Activated CD4-positive, alpha-beta T cell treated with anti-CD3 and anti-CD28 coated beads, Interleukin-2, amount 10 ng/mL, durations not matched to agents 24 days and 14 days (primary cell): ENCODE data around the gene CDK3. TPM values are rescaled to one million over a fixed set of nuclear protein-coding genes. Genes with fewer than 3 reads are reported as not detected.
A peak's percentile ranks its signal among the peaks of the same experiment; 100 is the strongest.

Source experiments
- DNase-seq: peaks from one replicate; pipeline ENCODE4 v3.0.0; 2022
- H3K27ac Mint-ChIP-seq: one replicate; pipeline ENCODE4 v1.8.0; 2022; ENCODE audit warnings: mild to moderate bottlenecking, mixed read lengths
- H3K27me3 Mint-ChIP-seq: one replicate; pipeline ENCODE4 v1.8.0; 2022; ENCODE audit warnings: mixed read lengths
- H3K36me3 Mint-ChIP-seq: one replicate; pipeline ENCODE4 v1.8.0; 2022; ENCODE audit warnings: low read depth, mild to moderate bottlenecking, mixed read lengths
- H3K4me1 Mint-ChIP-seq: one replicate; pipeline ENCODE4 v1.8.0; 2021; ENCODE audit warnings: mixed read lengths
- H3K4me3 Mint-ChIP-seq: one replicate; pipeline ENCODE4 v1.8.0; 2022; ENCODE audit warnings: mild to moderate bottlenecking, moderate library complexity, mixed read lengths
- H3K9me3 Mint-ChIP-seq: one replicate; pipeline ENCODE4 v1.8.0; 2021; ENCODE audit warnings: mixed read lengths
- intact Hi-C: fragments of 100-400 bp; cut with micrococcal nuclease; formaldehyde crosslinking; loops from one replicate; pipeline ENCODE4 v1.15.1; 2023
- total RNA-seq: library from RNA; stranded (reverse); gene quantifications from 2 replicates; pipeline ENCODE4 v1.2.3, GENCODE V29; 2022

The CDK3 gene
- total RNA-seq, 1 donor from 2014 or later = 7.4 TPM

DNA sequence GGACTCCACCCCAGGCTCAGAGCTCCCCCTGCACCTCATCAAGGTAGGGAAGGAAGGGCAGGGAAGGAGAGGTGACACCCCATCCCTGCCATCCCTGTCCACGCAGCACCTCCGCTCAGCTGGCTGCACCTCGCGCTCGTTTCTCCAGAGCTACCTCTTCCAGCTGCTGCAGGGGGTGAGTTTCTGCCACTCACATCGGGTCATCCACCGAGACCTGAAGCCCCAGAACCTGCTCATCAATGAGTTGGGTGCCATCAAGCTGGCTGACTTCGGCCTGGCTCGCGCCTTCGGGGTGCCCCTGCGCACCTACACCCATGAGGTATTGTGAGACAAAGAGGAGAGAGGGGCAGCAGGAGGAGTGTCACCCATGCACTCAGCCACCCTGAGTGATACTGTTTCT lies 1.4 kb downstream of the CDK3 start:
- Mint-ChIP-seq H3K9me3 (no peaks in the 10 kb centered on the region), H3K27me3 (no peaks in the 10 kb centered on the region), H3K4me3 (no peak overlapping the region), H3K4me1 (peaks cover 12% of the 10 kb centered on the region), H3K27ac (no peak overlapping the region), H3K36me3 (peaks cover 2% of the 10 kb centered on the region)
- no peak for DNase-seq
- intact Hi-C loops = no loop called here

- no peaks in the 10 kb centered on the region for H3K27me3 Mint-ChIP-seq
- intact Hi-C loops = no loop called here
- H3K9me3 Mint-ChIP-seq = no peaks in the 10 kb centered on the region
- peaks cover 2% of the 10 kb centered on the region for H3K36me3 Mint-ChIP-seq
- H3K4me3 Mint-ChIP-seq = no peak overlapping the region
- peaks cover 5% of the 10 kb centered on the region for H3K4me1 Mint-ChIP-seq
- DNase-seq = no peak
- no peak overlapping the region for H3K27ac Mint-ChIP-seq
These were observed 3.3 kb downstream of the CDK3 start for GRCh38 chr17:76003915-76004314.

DNA sequence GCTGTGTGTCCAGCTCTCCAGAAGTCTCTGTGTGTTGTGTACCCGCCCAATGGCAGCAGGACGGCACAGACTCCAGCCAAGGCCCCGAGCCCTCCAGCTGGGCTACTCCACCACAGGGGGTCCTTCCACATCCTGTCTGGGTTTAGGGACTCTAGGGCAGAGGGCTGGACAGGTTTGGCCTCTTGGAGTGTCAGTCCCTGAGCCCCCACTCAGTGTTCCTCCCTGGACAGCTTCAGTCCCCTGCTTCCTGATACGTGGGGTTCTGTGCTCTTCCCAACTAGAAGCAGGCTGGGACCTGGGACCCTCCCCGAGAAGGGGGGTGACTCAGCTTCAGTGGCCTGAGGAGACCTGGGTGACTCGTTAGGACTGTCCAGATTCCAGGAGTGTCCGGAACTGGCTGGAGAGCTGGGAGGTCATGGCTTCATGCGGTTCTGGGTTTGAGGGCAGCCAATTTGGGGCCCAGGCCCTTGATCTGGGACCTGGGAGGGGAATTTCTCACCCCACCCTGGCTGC lies 4.2 kb downstream of the CDK3 start:
- Mint-ChIP-seq H3K9me3 (no peaks in the 10 kb centered on the region), H3K36me3 (peaks cover 2% of the 10 kb centered on the region), H3K27ac (no peak overlapping the region), H3K4me1 (peaks cover 5% of the 10 kb centered on the region), H3K27me3 (no peaks in the 10 kb centered on the region), H3K4me3 (no peak overlapping the region)
- no peak for DNase-seq
- intact Hi-C loops = loop anchor here (1.0 kb wide), 1 partner anchor 100 kb away; no protein-coding TSS in a partner anchor

DNA sequence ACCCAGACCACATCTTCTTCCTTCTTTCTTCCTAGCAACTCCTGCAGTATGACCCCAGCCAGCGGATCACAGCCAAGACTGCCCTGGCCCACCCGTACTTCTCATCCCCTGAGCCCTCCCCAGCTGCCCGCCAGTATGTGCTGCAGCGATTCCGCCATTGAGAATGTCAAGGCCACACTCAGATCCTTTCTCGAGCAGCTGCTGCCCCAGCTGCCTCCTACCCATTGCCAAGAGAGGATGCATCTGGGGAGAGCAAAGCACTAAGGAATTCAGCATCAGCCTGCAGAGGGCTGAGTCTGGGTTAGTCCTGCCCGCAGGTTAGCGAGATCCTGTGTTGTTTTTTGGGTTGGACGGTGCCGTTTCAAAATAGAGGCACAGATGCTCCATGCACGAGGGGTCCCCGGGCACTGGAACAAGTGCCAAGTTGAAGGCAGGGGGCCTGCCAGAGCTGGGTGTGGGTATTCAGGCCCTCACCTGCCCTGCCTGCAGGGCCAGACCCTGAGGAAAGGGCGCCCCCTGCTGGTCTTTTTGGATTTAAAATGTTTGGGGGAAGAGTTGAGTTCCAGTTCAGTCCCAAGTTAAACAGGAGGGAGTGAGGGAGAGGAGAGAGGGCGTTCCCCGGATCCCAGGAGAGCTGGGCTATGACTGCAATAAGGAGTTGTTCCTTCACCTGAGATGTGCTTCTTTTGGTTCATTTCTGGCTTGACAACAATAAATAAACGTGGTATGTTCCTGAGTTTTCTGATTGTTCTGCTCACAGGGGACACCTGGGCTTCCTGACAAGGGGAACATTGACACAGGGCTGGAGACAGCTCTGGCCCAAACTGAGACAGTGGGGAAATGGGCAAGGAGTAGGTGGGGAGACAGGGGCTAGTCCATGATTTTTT lies 4.9 kb downstream of the CDK3 start:
- intact Hi-C loops = loop anchor here (1.0 kb wide), 1 partner anchor 100 kb away; no protein-coding TSS in a partner anchor
- peak overlapping the region; percentile 34 for H3K27ac Mint-ChIP-seq
- peaks cover 2% of the 10 kb centered on the region for H3K36me3 Mint-ChIP-seq

GRCh38 chr17:76007131-76007849 lies 6.6 kb downstream of the CDK3 start:
- H3K9me3 Mint-ChIP-seq = no peaks in the 10 kb centered on the region
- no peak overlapping the region for H3K4me3 Mint-ChIP-seq
- H3K27me3 Mint-ChIP-seq = no peaks in the 10 kb centered on the region
- intact Hi-C loops = no loop called here
- H3K4me1 Mint-ChIP-seq = peaks cover 5% of the 10 kb centered on the region
- DNase-seq = no peak
- no peak overlapping the region for H3K27ac Mint-ChIP-seq
- peaks cover 2% of the 10 kb centered on the region for H3K36me3 Mint-ChIP-seq

More for the DNA sequence above, 4.9 kb downstream of the CDK3 start:
- H3K27me3 Mint-ChIP-seq = no peaks in the 10 kb centered on the region
- H3K9me3 Mint-ChIP-seq = no peaks in the 10 kb centered on the region
- DNase-seq = peak; percentile 96
- H3K4me3 Mint-ChIP-seq = no peak overlapping the region
- peaks cover 5% of the 10 kb centered on the region for H3K4me1 Mint-ChIP-seq

DNA sequence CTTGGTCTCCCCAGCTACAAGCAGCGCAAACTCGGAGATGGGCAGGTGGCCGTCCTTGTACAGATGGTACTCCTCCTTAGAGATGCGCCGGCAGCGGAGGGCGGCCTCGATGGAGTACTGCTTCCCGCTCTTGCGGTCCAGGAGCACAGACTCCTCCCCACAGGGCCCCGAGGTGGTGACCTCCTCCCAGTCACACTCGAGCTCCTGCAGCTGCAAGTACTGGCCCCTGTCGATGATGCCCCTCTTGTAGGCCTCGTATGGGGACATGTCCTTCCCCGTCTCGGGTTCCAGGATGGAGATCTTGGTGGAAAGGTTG lies 7.2 kb downstream of the CDK3 start:
- Mint-ChIP-seq H3K9me3 (no peaks in the 10 kb centered on the region), H3K27ac (no peak overlapping the region), H3K36me3 (no peaks in the 10 kb centered on the region), H3K4me3 (no peak overlapping the region), H3K4me1 (peaks cover 5% of the 10 kb centered on the region), H3K27me3 (no peaks in the 10 kb centered on the region)
- no peak for DNase-seq
- intact Hi-C loops = no loop called here

DNA sequence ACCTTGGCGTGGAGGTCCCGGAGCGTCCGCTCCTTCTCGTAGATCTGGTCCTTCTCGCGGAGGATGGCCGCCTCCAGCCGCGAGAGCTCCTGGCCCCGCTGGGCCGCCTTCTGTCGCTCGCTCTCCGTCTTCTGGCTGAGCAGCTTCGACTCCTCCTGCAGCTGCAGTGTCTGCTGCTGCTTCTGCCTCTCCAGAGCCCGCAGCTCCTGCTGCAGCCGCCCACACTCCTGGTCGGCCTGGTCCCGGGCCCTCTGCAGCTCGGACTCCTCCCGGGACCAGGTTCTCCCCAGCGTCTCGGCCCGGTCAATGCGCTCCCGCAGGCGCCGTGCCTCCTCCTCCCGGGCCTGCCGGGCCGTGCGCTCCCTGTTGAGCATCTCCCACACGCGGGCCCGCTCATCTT lies 7.6 kb downstream of the CDK3 start:
- H3K27ac Mint-ChIP-seq = no peak overlapping the region
- no peaks in the 10 kb centered on the region for H3K27me3 Mint-ChIP-seq
- H3K4me3 Mint-ChIP-seq = no peak overlapping the region
- no peak for DNase-seq
- intact Hi-C loops = no loop called here
- no peaks in the 10 kb centered on the region for H3K9me3 Mint-ChIP-seq
- H3K36me3 Mint-ChIP-seq = no peaks in the 10 kb centered on the region
- H3K4me1 Mint-ChIP-seq = peaks cover 5% of the 10 kb centered on the region

DNA sequence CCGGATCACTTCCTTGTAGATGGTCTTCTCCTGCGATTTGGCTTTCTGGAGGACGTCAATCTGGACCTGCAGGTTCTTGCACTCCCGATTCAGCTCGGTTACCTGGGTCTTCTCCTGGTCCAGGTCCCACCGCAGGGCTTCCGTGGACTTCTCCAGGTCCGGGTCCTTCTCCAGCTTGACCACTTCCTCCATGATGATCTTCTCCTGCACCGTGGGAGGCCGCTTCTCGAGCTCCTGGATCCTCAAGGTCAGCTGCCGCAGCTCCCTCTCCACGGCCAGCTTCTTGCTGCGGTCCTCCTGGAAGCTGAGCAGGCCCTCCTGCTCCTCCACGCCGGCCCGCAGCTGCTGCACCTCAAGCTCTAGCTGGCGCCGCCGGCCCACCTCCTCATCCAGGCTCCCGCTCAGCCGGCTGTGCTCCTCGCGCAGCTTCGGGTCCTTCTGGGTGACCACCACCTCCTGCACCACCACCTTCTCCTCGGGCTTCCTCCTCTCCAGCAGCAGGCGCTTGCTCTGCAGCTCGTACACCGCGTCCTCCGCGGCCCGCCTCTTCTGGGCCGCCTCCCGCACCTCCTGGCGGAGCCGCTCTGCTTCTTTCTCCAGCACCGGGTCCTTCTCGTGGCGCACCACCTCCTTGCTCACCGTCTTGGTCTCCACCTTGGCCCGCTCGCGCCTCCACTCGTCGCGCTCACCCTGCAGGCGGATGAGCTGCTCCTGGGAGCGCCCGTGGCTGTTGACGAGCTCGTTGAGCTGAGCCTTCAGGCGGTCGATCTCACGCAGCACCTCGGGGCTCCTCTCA lies 8.2 kb downstream of the CDK3 start:
- Mint-ChIP-seq H3K9me3 (no peaks in the 10 kb centered on the region), H3K4me1 (peaks cover 5% of the 10 kb centered on the region), H3K27ac (no peak overlapping the region), H3K27me3 (no peaks in the 10 kb centered on the region), H3K36me3 (no peaks in the 10 kb centered on the region), H3K4me3 (no peak overlapping the region)
- DNase-seq = no peak
- intact Hi-C loops = no loop called here

DNA sequence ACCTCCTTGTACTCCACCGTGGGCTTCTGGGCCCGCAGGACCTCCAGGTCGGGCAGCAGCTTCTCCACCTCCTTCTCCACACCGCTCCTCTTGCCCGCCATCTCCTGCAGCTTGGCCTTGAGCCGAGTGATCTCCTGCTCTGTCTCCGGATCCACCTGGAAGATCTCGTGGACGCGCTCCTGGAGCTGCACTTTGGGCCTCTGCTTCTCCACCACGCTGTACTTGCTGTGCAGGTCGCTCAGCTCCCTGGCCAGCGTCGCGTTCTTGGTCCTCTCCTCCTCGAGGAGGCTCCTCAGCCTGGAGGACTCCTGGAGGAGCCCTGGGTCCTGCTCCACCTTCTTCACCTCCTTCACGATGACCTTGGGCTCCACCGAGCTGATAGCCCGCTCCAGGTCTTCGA lies 8.8 kb downstream of the CDK3 start:
- intact Hi-C loops = no loop called here
- Mint-ChIP-seq H3K9me3 (no peaks in the 10 kb centered on the region), H3K27me3 (no peaks in the 10 kb centered on the region), H3K4me1 (peaks cover 10% of the 10 kb centered on the region), H3K27ac (no peak overlapping the region), H3K36me3 (no peaks in the 10 kb centered on the region), H3K4me3 (no peak overlapping the region)
- DNase-seq = no peak

GRCh38 chr17:76009969-76010661 lies 9.5 kb downstream of the CDK3 start:
- Mint-ChIP-seq H3K4me3 (no peak overlapping the region), H3K9me3 (no peaks in the 10 kb centered on the region), H3K4me1 (peaks cover 10% of the 10 kb centered on the region), H3K36me3 (no peaks in the 10 kb centered on the region), H3K27me3 (no peaks in the 10 kb centered on the region), H3K27ac (no peak overlapping the region)
- DNase-seq = no peak
- intact Hi-C loops = loop anchor here (5.0 kb wide), 1 partner anchor 67 kb away; the partner anchor contains the start of gene ZACN

DNA sequence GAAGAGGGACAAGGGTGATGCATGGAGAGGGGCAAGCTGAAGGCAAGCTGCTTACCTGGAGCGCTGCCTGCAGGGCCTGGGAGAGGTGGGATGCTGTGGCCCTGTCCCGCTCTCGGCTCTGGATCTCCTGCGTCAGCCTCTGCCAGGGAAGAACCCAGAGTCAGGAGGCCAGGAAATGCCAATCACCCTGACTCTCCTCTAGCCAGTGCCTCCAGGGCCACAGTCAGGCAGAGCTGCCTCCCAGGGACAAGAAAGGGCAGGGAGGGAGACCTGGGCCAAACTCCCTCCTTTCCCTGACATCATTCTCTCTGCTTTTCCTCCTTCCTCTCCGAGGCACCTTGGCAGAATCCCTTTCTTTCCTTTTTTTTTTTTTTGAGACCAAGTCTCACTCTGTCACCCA lies 11.3 kb downstream of the CDK3 start:
- no peak for DNase-seq
- Mint-ChIP-seq H3K4me3 (no peak overlapping the region), H3K27me3 (no peaks in the 10 kb centered on the region), H3K4me1 (peaks cover 4% of the 10 kb centered on the region), H3K27ac (no peak overlapping the region), H3K36me3 (no peaks in the 10 kb centered on the region), H3K9me3 (no peaks in the 10 kb centered on the region)
- intact Hi-C loops = loop anchor here (5.0 kb wide), 1 partner anchor 65 kb away; the partner anchor contains the start of gene ZACN

DNA sequence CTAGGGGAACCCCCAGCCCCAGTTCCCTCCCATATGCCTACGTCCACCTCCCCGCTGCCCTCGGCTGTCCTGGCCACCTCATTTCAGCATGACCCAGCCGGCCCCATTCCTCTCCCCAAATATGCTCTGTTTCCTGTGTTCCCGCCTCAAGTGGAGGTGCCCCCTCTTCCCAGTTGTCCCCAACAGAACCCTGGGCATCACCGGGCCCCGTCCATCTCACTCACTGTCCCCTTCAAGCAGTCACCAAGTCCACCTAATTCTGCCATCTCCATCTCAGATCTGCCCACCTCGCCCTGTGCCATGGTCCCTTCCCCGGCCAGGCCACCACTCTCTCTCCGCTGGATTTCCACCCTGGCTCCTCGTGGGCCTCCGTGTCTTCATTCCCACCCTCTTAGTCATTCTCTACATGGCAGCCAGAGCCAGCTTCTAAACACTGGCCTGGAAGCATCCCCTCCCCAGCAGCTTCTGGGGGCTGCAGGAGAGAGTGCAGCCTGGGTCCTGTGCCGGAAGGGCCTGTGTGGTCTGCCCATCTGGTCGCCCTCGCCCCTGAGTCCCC lies 12.8 kb downstream of the CDK3 start:
- Mint-ChIP-seq H3K36me3 (no peaks in the 10 kb centered on the region), H3K27ac (peak overlapping the region; percentile 22), H3K4me1 (peaks cover 4% of the 10 kb centered on the region), H3K9me3 (no peaks in the 10 kb centered on the region), H3K4me3 (no peak overlapping the region), H3K27me3 (no peaks in the 10 kb centered on the region)
- intact Hi-C loops = loop anchor here (5.0 kb wide), 1 partner anchor 64 kb away; the partner anchor contains the start of gene ZACN
- DNase-seq = no peak
